B cell (primary cell): ENCODE results near the gene STIMATE. TPM values are rescaled to one million over a fixed set of nuclear protein-coding genes. Genes with fewer than 3 reads are reported as not detected.

ENCODE experiments used
- ATAC-seq: fragments of 200-7000 bp; cut with Tn5 transposase; one replicate; pipeline ENCODE4 v1.10.0; 2021; ENCODE audit warnings: low read depth, mild to moderate bottlenecking, moderate number of reproducible peaks, moderate library complexity
- CTCF ChIA-PET: fragments of 350-600 bp; sonication (Branson Sonifier 250); formaldehyde crosslinking; loops from one replicate; lab custom pipeline; 2021; ENCODE audit warnings: antibody characterized with exemption, inconsistent platforms; lab: Charles Lee
- POLR2A ChIA-PET: fragments of 350-600 bp; sonication (Branson Sonifier 250); formaldehyde crosslinking; loops from one replicate; lab custom pipeline; 2021; ENCODE audit warnings: antibody characterized with exemption; lab: Charles Lee
- DNase-seq: peaks from one replicate; pipeline ENCODE4 v3.0.0; 2013
- H2AFZ ChIP-seq: 2 replicates; pipeline ENCODE4 v1.6.1; 2012; ENCODE audit warnings: mild to moderate bottlenecking, low read depth, low read length; ENCODE audit not compliant: insufficient read depth, poor library complexity, severe bottlenecking
- H3K27ac ChIP-seq, 2 donors: 1 replicate in 1 of 2; 2 replicates in 1 of 2; pipeline ENCODE4 v1.5.1; 2012 to 2013; ENCODE audit warnings: low read length in 2 of 2, mild to moderate bottlenecking in 2 of 2, moderate library complexity in 1 of 2
- H3K27me3 ChIP-seq, 4 experiments: fragments of 200-600 bp in 1 of 4; sonication (generic) in 1 of 4; replicated peaks in 1 of 4; 1 replicate in 2 of 4; 2 replicates in 2 of 4; pipeline versions ENCODE4 v1.6.1 to v1.7.0; 2013 to 2016; ENCODE audit warnings: low read length in 3 of 4, mild to moderate bottlenecking in 2 of 4, mixed read lengths in 1 of 4, moderate library complexity in 1 of 4; ENCODE audit not compliant: insufficient read depth in 4 of 4, control insufficient read depth in 3 of 4; ENCODE audit errors: control extremely low read depth in 1 of 4
- H3K36me3 ChIP-seq, 2 experiments: replicated peaks in 1 of 2; 1 replicate in 1 of 2; 2 replicates in 1 of 2; pipeline versions ENCODE4 v1.6.1 to v1.7.1; 2013; ENCODE audit warnings: low read length in 1 of 2; ENCODE audit not compliant: insufficient read depth in 2 of 2, control insufficient read depth in 1 of 2; ENCODE audit errors: control extremely low read depth in 1 of 2, extremely low read depth in 1 of 2
- H3K4me1 ChIP-seq, 2 donors: fragments of 200-600 bp in 1 of 2; sonication (generic) in 1 of 2; 1 replicate in 1 of 2; 2 replicates in 1 of 2; pipeline versions ENCODE4 v1.5.1 to v1.6.1; 2013 to 2017; ENCODE audit warnings: low read length in 2 of 2; ENCODE audit not compliant: control insufficient read depth in 2 of 2, insufficient read depth in 2 of 2
- H3K4me2 ChIP-seq: replicated peaks from 2 replicates; pipeline ENCODE3; 2012; ENCODE audit warnings: mild to moderate bottlenecking, low read depth, low read length; ENCODE audit not compliant: poor library complexity, severe bottlenecking
- H3K4me3 ChIP-seq, 5 experiments: fragments of 200-600 bp in 1 of 5; sonication (generic) in 1 of 5; 1 replicate in 3 of 5; 2 replicates in 2 of 5; pipeline versions ENCODE4 v1.5.1 to v1.7.0; 2011 to 2016; ENCODE audit warnings: low read length in 4 of 5, mild to moderate bottlenecking in 4 of 5, low read depth in 2 of 5, control low read depth in 1 of 5, moderate library complexity in 1 of 5; ENCODE audit not compliant: insufficient read depth in 1 of 5; ENCODE audit errors: control extremely low read depth in 1 of 5, extremely low read depth in 1 of 5
- H3K79me2 ChIP-seq: fragments of 200-600 bp; sonication (generic); one replicate; pipeline ENCODE4 v1.6.0; 2016; ENCODE audit warnings: low read length; ENCODE audit not compliant: control insufficient read depth, insufficient read depth
- H3K9ac ChIP-seq: fragments of 200-600 bp; sonication (generic); 2 replicates; pipeline ENCODE4 v1.6.1; 2017; ENCODE audit warnings: mild to moderate bottlenecking, low read length, moderate library complexity
- H3K9me3 ChIP-seq, 3 donors: one replicate each; pipeline versions ENCODE4 v1.6.1 to v1.7.1; 2013; ENCODE audit warnings: low read length in 2 of 3; ENCODE audit not compliant: control insufficient read depth in 2 of 3, insufficient read depth in 1 of 3; ENCODE audit errors: control extremely low read depth in 1 of 3
- H4K20me1 ChIP-seq: 2 replicates; pipeline ENCODE4 v1.6.0; 2012; ENCODE audit warnings: mild to moderate bottlenecking, low read length; ENCODE audit not compliant: insufficient read depth, control insufficient read depth, poor library complexity, severe bottlenecking
- H3K27ac Mint-ChIP-seq: one replicate; pipeline ENCODE4 v1.8.0; 2021; ENCODE audit warnings: mixed read lengths
- H3K27me3 Mint-ChIP-seq: one replicate; pipeline ENCODE4 v1.8.0; 2021; ENCODE audit warnings: mixed read lengths
- H3K4me1 Mint-ChIP-seq: one replicate; pipeline ENCODE4 v1.8.0; 2021; ENCODE audit warnings: mixed read lengths
- H3K4me3 Mint-ChIP-seq: one replicate; pipeline ENCODE4 v1.8.0; 2021; ENCODE audit warnings: mixed read lengths
- H3K9me3 Mint-ChIP-seq: one replicate; pipeline ENCODE4 v1.8.0; 2022; ENCODE audit warnings: mixed read lengths; ENCODE audit not compliant: insufficient read depth
- CTCF ChIP-seq: fragments of 200-600 bp; IDR thresholded peaks from one replicate; pipeline ENCODE4 v1.8.0; 2022; ENCODE audit warnings: antibody characterized with exemption, mild to moderate bottlenecking
- EZH2 ChIP-seq: IDR thresholded peaks from 2 replicates; pipeline ENCODE4 v1.6.1; 2012; ENCODE audit warnings: borderline replicate concordance, low read depth, mild to moderate bottlenecking, moderate library complexity, low read length; ENCODE audit not compliant: insufficient read depth, poor library complexity, severe bottlenecking
- WGBS: methylation state at CpG from one replicate; pipeline ENCODE4 v1.1.5; 2013; ENCODE audit warnings: missing lambda C conversion rate; ENCODE audit not compliant: insufficient coverage; 5-methylcytosine and 5-hydroxymethylcytosine counted together
- intact Hi-C: fragments of 100-400 bp; cut with micrococcal nuclease; formaldehyde crosslinking; loops from one replicate; pipeline ENCODE4 v1.10.0; 2022
- polyA plus RNA-seq: library from polyadenylated mRNA; depleted of rRNA; stranded (reverse); fragments of >200 nt; gene quantifications from 2 replicates; pipeline ENCODE4 v1.2.3, GENCODE V29; 2012
- total RNA-seq, 2 donors: library from RNA; stranded (reverse); fragments of 120-200 nt in 1 of 2; gene quantifications; 1 replicate in 1 of 2; 2 replicates in 1 of 2; pipeline versions ENCODE4 v1.2.3 to v1.2.4, GENCODE V29; 2013 to 2022

Gene STIMATE
- total and polyA plus RNA-seq, 2 donors (not counting 1 experiment from before 2014, with no cell fraction given) = 24.6 to 38.4 TPM

- Histone ChIP-seq H3K4me2 (no peak overlapping the region), H3K27ac (no peak overlapping the region), H3K4me3 (no peak overlapping the region), H3K9me3 (no peaks in the 10 kb centered on the region), H3K27me3 (no peaks in the 10 kb centered on the region), H4K20me1 (no peaks in the 10 kb centered on the region), H3K4me1 (no peaks in the 10 kb centered on the region), H3K9ac (no peak overlapping the region), H3K79me2 (no peaks in the 10 kb centered on the region), H3K36me3 (peaks cover 0 to 36% of the 10 kb centered on the region in 2 experiments), H2AFZ (no peak overlapping the region)
- TF ChIP-seq EZH2 = no peak
- peak; percentile 55 for TF ChIP-seq CTCF
- no peak overlapping the region for H3K27ac Mint-ChIP-seq
- H3K4me3 Mint-ChIP-seq = no peak overlapping the region
- no peaks in the 10 kb centered on the region for H3K4me1 Mint-ChIP-seq
- intact Hi-C loops = loop anchor here (1.0 to 5.0 kb wide), 3 partner anchors 46 to 345 kb away; partner anchors contain the start of gene STIMATE
- DNase-seq (peak; percentile 49), ATAC-seq (peak; percentile 73)
- no peaks in the 10 kb centered on the region for H3K9me3 Mint-ChIP-seq
- no CpG with 5 or more reads among the region's 3 CpGs for WGBS
- no peaks in the 10 kb centered on the region for H3K27me3 Mint-ChIP-seq
- ChIA-PET CTCF (interaction anchor here (0.6 to 1.4 kb wide), 4 partner anchors 84 to 222 kb away, joined by 3 read pairs; no protein-coding TSS in a partner anchor), POLR2A (no interaction called here)
These were observed 46.0 kb downstream of the STIMATE start for GRCh38 chr3:52851348-52851747.

- no peaks in the 10 kb centered on the region for H3K27me3 ChIP-seq
- H3K4me2 ChIP-seq = no peak overlapping the region
- ATAC-seq = no peak
- H3K79me2 ChIP-seq = no peaks in the 10 kb centered on the region
- CTCF ChIA-PET = interaction anchor here (1.2 to 2.4 kb wide), 5 partner anchors 11 to 264 kb away, joined by 3 to 11 read pairs (median 4); no protein-coding TSS in a partner anchor
- no peak overlapping the region for H3K4me3 ChIP-seq
- no peaks in the 10 kb centered on the region for H3K4me1 Mint-ChIP-seq
- WGBS = 96% methylated on average over 15 of the region's 15 CpGs
- TF ChIP-seq CTCF = no peak
- no peak for TF ChIP-seq EZH2
- no peak overlapping the region for H3K27ac ChIP-seq
- no peak overlapping the region for H3K27ac Mint-ChIP-seq
- H4K20me1 ChIP-seq = no peaks in the 10 kb centered on the region
- H2AFZ ChIP-seq = no peak overlapping the region
- no peaks in the 10 kb centered on the region for H3K27me3 Mint-ChIP-seq
- H3K9ac ChIP-seq = no peak overlapping the region
- no peaks in the 10 kb centered on the region for H3K9me3 Mint-ChIP-seq
- H3K4me3 Mint-ChIP-seq = no peak overlapping the region
- H3K36me3 ChIP-seq = peaks cover 0 to 36% of the 10 kb centered on the region in 2 experiments
- intact Hi-C loops = loop anchor here (2.0 to 5.0 kb wide), 2 partner anchors 48 to 347 kb away; partner anchors contain the start of gene STIMATE
- no peak for DNase-seq
- H3K9me3 ChIP-seq = no peaks in the 10 kb centered on the region
- POLR2A ChIA-PET = no interaction called here
- no peaks in the 10 kb centered on the region for H3K4me1 ChIP-seq
These were observed 47.7 kb downstream of the STIMATE start for GRCh38 chr3:52849656-52850055.
